Endothelial cell of umbilical vein (primary cell): ENCODE data around the gene RIC8A. TPM values are rescaled to one million over a fixed set of nuclear protein-coding genes. Genes with fewer than 3 reads are reported as not detected.

ENCODE experiments used
- BruUV-seq: library from RNA; stranded (reverse); fragments of 400-500 nt; replicated peaks from 2 replicates; lab custom pipeline; 2021; lab: Mats Ljungman, UMichigan
- CTCF ChIA-PET: fragments of 300-600, 350-600 bp; sonication (Branson Sonifier 250); formaldehyde crosslinking; loops from one replicate; lab custom pipeline; 2021; ENCODE audit warnings: antibody characterized with exemption, inconsistent platforms; lab: Charles Lee
- POLR2A ChIA-PET: fragments of 300-600, 350-600 bp; sonication (Branson Sonifier 250); formaldehyde crosslinking; loops from one replicate; lab custom pipeline; 2021; ENCODE audit warnings: antibody characterized with exemption, inconsistent platforms; lab: Charles Lee
- DNase-seq: peaks from one replicate; pipeline ENCODE4 v3.0.0-alpha.2; 2011; ENCODE audit warnings: low read depth, low spot score
- FAIRE-seq: peaks from 2 replicates; lab custom pipeline; 2011; peaks lifted over from hg19 to GRCh38; lab: Jason Lieb, UNC
- H2AFZ ChIP-seq: 2 replicates; pipeline ENCODE4 v1.6.0; 2012; ENCODE audit warnings: low read depth, low read length, control low read depth, inconsistent platforms
- H3K27ac ChIP-seq: 2 replicates; pipeline ENCODE4 v1.5.1; 2011; ENCODE audit warnings: low read depth, mild to moderate bottlenecking, control low read depth, low read length, moderate library complexity; ENCODE audit not compliant: insufficient read depth
- H3K27me3 ChIP-seq, 2 experiments: 2 replicates each; pipeline versions ENCODE4 v1.6.0 to v1.6.1; 2011; ENCODE audit warnings: low read length in 2 of 2, mixed read lengths in 1 of 2; ENCODE audit not compliant: control insufficient read depth in 2 of 2, insufficient read depth in 2 of 2
- H3K36me3 ChIP-seq, 2 experiments: 2 replicates in 1 of 2; 3 replicates in 1 of 2; pipeline ENCODE4 v1.5.1; 2011; ENCODE audit warnings: low read length in 2 of 2, mild to moderate bottlenecking in 1 of 2, moderate library complexity in 1 of 2; ENCODE audit not compliant: control insufficient read depth in 2 of 2, insufficient read depth in 2 of 2; ENCODE audit errors: extremely low read depth in 1 of 2
- H3K4me1 ChIP-seq: 3 replicates; pipeline ENCODE4 v1.5.1; 2011; ENCODE audit warnings: mild to moderate bottlenecking, low read length; ENCODE audit not compliant: control insufficient read depth, insufficient read depth; ENCODE audit errors: extremely low read depth
- H3K4me2 ChIP-seq: 2 replicates; pipeline ENCODE4 v1.6.1; 2011; ENCODE audit warnings: low read length, control low read depth, mixed read lengths; ENCODE audit not compliant: insufficient read depth
- H3K4me3 ChIP-seq, 3 experiments: fragments of 200-600 bp in 1 of 3; sonication (generic), shearing (Covaris generic) in 1 of 3; replicated peaks in 1 of 3; 2 replicates each; pipeline ENCODE4 v1.5.1; 2011 to 2016; ENCODE audit warnings: control low read depth in 3 of 3, low read length in 3 of 3, mild to moderate bottlenecking in 2 of 3, inconsistent platforms in 1 of 3, low read depth in 1 of 3, moderate library complexity in 1 of 3; ENCODE audit not compliant: insufficient read depth in 1 of 3
- H3K79me2 ChIP-seq: 2 replicates; pipeline ENCODE4 v1.6.0; 2012; ENCODE audit warnings: low read length, inconsistent platforms; ENCODE audit not compliant: control insufficient read depth, insufficient read depth
- H3K9ac ChIP-seq: replicated peaks from 2 replicates; pipeline ENCODE3; 2011; ENCODE audit warnings: low read length, control low read depth; ENCODE audit not compliant: insufficient read depth; ENCODE audit errors: extremely low read depth
- H3K9me1 ChIP-seq: replicated peaks from 3 replicates; pipeline ENCODE4 v1.6.0; 2011; ENCODE audit warnings: mild to moderate bottlenecking, low read length; ENCODE audit not compliant: control insufficient read depth, insufficient read depth; ENCODE audit errors: extremely low read depth
- H3K9me3 ChIP-seq: replicated peaks from 2 replicates; pipeline ENCODE4 v1.5.1; 2012; ENCODE audit warnings: low read length, inconsistent platforms; ENCODE audit not compliant: control insufficient read depth, insufficient read depth
- H4K20me1 ChIP-seq: replicated peaks from 2 replicates; pipeline ENCODE3; 2011; ENCODE audit warnings: mild to moderate bottlenecking, low read length; ENCODE audit not compliant: control insufficient read depth, insufficient read depth; ENCODE audit errors: extremely low read depth
- EZH2 ChIP-seq: IDR thresholded peaks from 2 replicates; pipeline ENCODE4 v1.6.1; 2012; ENCODE audit warnings: borderline replicate concordance, low read depth, mild to moderate bottlenecking, moderate library complexity, low read length, inconsistent platforms; ENCODE audit not compliant: severe bottlenecking
- FOS ChIP-seq: IDR thresholded peaks from 2 replicates; pipeline ENCODE4 v1.6.1; 2011; ENCODE audit warnings: mild to moderate bottlenecking, low read length, moderate library complexity, borderline replicate concordance; ENCODE audit not compliant: insufficient read depth
- GATA2 ChIP-seq: IDR thresholded peaks from 2 replicates; pipeline ENCODE4 v1.7.0; 2011; ENCODE audit warnings: low read depth, mild to moderate bottlenecking, moderate library complexity, mixed read lengths, low read length; ENCODE audit not compliant: insufficient read length, insufficient read depth
- JUN ChIP-seq: IDR thresholded peaks from 2 replicates; pipeline ENCODE4 v1.6.1; 2011; ENCODE audit warnings: borderline replicate concordance, low read depth; ENCODE audit not compliant: insufficient read length, insufficient read depth
- MYC ChIP-seq: IDR thresholded peaks from one replicate; pipeline ENCODE4 v1.6.1; 2011; ENCODE audit warnings: mild to moderate bottlenecking, low read depth, low read length
- POLR2A ChIP-seq: IDR thresholded peaks from 2 replicates; pipeline ENCODE4 v1.6.1; 2012; ENCODE audit warnings: low read depth, mild to moderate bottlenecking, control low read depth, low read length
- POLR2AphosphoS5 ChIP-seq: IDR thresholded peaks from 2 replicates; pipeline ENCODE4 v1.6.1; 2012; ENCODE audit warnings: low read depth, mild to moderate bottlenecking, control low read depth, low read length, moderate library complexity; ENCODE audit not compliant: insufficient read depth
- dilution Hi-C: fragments of 300-500 bp; cut with MboI; formaldehyde crosslinking; loops from one replicate; pipeline ENCODE4 v1.15.0; 2019; ENCODE audit warnings: low sequenced_read_pairs; ENCODE audit not compliant: extremely low pct_ligation_motif_present
- intact Hi-C: fragments of 100-400 bp; cut with micrococcal nuclease; formaldehyde crosslinking; loops from one replicate; pipeline ENCODE4 v1.10.0; 2022
- polyA plus RNA-seq, 4 experiments: library from polyadenylated mRNA; depleted of rRNA in 3 of 4; stranded (reverse) in 3 of 4; unstranded in 1 of 4; fragments of >200 nt; gene quantifications; 2 replicates each; pipeline versions ENCODE4 v1.2.1 to v1.2.3, GENCODE V29; 2011 to 2012; ENCODE audit warnings: missing spikeins in 1 of 4
- total RNA-seq: library from RNA; stranded (reverse); gene quantifications from 2 replicates; pipeline ENCODE4 v1.2.3, GENCODE V29; 2021
- TF ChIP-seq, protein P1 (sequence below): IDR thresholded peaks from 2 replicates; pipeline ENCODE4 v1.6.1; 2011; ENCODE audit not compliant: insufficient read depth, insufficient read length
- TF ChIP-seq, protein P2 (sequence below), 2 donors: IDR thresholded peaks; 1 replicate in 1 of 2; 2 replicates in 1 of 2; pipeline ENCODE4 v1.5.1; 2011; ENCODE audit warnings: low read length in 2 of 2, mild to moderate bottlenecking in 2 of 2, moderate library complexity in 2 of 2, control low read depth in 1 of 2, inconsistent platforms in 1 of 2, low read depth in 1 of 2; ENCODE audit not compliant: insufficient read depth in 1 of 2; ENCODE audit errors: extremely low read depth in 1 of 2

The RIC8A gene
- total and polyA plus RNA-seq, 2 donors (not counting 3 experiments of a cell fraction or from before 2014, with no cell fraction given), result 112 to 143 TPM

GRCh38 chr11:201966-202365 is 5.5 kb upstream of the RIC8A start:
- FAIRE-seq (no peak), DNase-seq (no peak)
- Histone ChIP-seq H3K27ac (no peak overlapping the region), H3K4me3 (no peak overlapping the region), H3K9me1 (no peaks in the 10 kb centered on the region), H3K4me2 (no peak overlapping the region), H3K36me3 (peaks cover 0 to 18% of the 10 kb centered on the region in 2 experiments), H3K4me1 (peaks cover 7% of the 10 kb centered on the region), H3K9ac (no peak overlapping the region), H4K20me1 (no peaks in the 10 kb centered on the region), H3K27me3 (no peaks in the 10 kb centered on the region), H2AFZ (no peak overlapping the region), H3K79me2 (peaks cover 19% of the 10 kb centered on the region), H3K9me3 (no peaks in the 10 kb centered on the region)
- no TSS peak for BruUV-seq
- dilution Hi-C loops (no loop called here), intact Hi-C loops (no loop called here)
- TF ChIP-seq JUN (no peak), GATA2 (no peak), POLR2A (no peak), POLR2AphosphoS5 (no peak), FOS (no peak), EZH2 (no peak), MYC (no peak)
- TF ChIP-seq, protein P1, sequence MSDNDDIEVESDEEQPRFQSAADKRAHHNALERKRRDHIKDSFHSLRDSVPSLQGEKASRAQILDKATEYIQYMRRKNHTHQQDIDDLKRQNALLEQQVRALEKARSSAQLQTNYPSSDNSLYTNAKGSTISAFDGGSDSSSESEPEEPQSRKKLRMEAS, result no peak
- ChIA-PET CTCF (no interaction called here), POLR2A (no interaction called here)

- ChIA-PET POLR2A (no interaction called here), CTCF (no interaction called here)
- DNase-seq, result no peak
- intact Hi-C loops (no loop called here), dilution Hi-C loops (no loop called here)
- H3K79me2 ChIP-seq, result peaks cover 20% of the 10 kb centered on the region
- H3K4me3 ChIP-seq, result no peak overlapping the region
- H3K36me3 ChIP-seq, result peaks cover 0 to 18% of the 10 kb centered on the region in 2 experiments
- H3K9ac ChIP-seq, result no peak overlapping the region
- BruUV-seq, result no TSS peak
- no peak for FAIRE-seq
- peaks cover 7% of the 10 kb centered on the region for H3K4me1 ChIP-seq
- H4K20me1 ChIP-seq, result no peaks in the 10 kb centered on the region
- no peak for TF ChIP-seq FOS
- no peak for TF ChIP-seq EZH2
- TF ChIP-seq MYC, result no peak
- TF ChIP-seq, protein P2, sequence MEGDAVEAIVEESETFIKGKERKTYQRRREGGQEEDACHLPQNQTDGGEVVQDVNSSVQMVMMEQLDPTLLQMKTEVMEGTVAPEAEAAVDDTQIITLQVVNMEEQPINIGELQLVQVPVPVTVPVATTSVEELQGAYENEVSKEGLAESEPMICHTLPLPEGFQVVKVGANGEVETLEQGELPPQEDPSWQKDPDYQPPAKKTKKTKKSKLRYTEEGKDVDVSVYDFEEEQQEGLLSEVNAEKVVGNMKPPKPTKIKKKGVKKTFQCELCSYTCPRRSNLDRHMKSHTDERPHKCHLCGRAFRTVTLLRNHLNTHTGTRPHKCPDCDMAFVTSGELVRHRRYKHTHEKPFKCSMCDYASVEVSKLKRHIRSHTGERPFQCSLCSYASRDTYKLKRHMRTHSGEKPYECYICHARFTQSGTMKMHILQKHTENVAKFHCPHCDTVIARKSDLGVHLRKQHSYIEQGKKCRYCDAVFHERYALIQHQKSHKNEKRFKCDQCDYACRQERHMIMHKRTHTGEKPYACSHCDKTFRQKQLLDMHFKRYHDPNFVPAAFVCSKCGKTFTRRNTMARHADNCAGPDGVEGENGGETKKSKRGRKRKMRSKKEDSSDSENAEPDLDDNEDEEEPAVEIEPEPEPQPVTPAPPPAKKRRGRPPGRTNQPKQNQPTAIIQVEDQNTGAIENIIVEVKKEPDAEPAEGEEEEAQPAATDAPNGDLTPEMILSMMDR (IDR thresholded peaks at IDR 0.05; ENCODE audit: extremely low read depth in 1 of 2, insufficient read depth in 1 of 2, low read depth in 1 of 2, low read length in 2 of 2), result no peak
- TF ChIP-seq, protein P1, result no peak
- no peak for TF ChIP-seq GATA2
- TF ChIP-seq JUN, result no peak
- no peak for TF ChIP-seq POLR2A
- TF ChIP-seq POLR2AphosphoS5, result no peak
- H2AFZ ChIP-seq, result no peak overlapping the region
- no peaks in the 10 kb centered on the region for H3K9me3 ChIP-seq
- no peak overlapping the region for H3K4me2 ChIP-seq
- H3K9me1 ChIP-seq, result no peaks in the 10 kb centered on the region
- H3K27ac ChIP-seq, result no peak overlapping the region
- H3K27me3 ChIP-seq, result no peaks in the 10 kb centered on the region
Measured at GRCh38 chr11:202490-202889, 5.0 kb upstream of the RIC8A start.
